ENCODE results near the gene STXBP1.

- TF ChIP-seq CTCF (IDR thresholded peaks at IDR 0.05; ENCODE audit: borderline replicate concordance, extremely low read depth, low read length, poor library complexity, severe bottlenecking) (no peak), EZH2 (IDR thresholded peaks at IDR 0.05; ENCODE audit: borderline replicate concordance, low read depth, low read length, severe bottlenecking) (no peak)
Observed at GRCh38 chr9:127568618-127568970, 43.5 kb upstream of the STXBP1 start.

Measured in DND-41 (cell line).